Measurements from ENCODE around the gene UNCX.
A peak's percentile ranks its signal among the peaks of the same experiment; 100 is the strongest.

The UNCX gene

GRCh38 chr7:1237704-1238255 is 5.1 kb downstream of the UNCX start:
- H4K20me1 ChIP-seq (ENCODE audit: insufficient read depth, low read length): no peaks in the 10 kb centered on the region
- peaks cover 70% of the 10 kb centered on the region for H3K27me3 ChIP-seq (replicated peaks; ENCODE audit: insufficient read depth, low read length)
- no peaks in the 10 kb centered on the region for H3K4me1 ChIP-seq (ENCODE audit: low read length)
- no peaks in the 10 kb centered on the region for H3K36me3 ChIP-seq (replicated peaks; ENCODE audit: insufficient read depth, low read length)
- no peak overlapping the region for H3K27ac ChIP-seq (ENCODE audit: low read length)
- H3K79me2 ChIP-seq (ENCODE audit: low read length): no peaks in the 10 kb centered on the region
- H3K9ac ChIP-seq (ENCODE audit: low read length): no peak overlapping the region
- H3K4me3 ChIP-seq (ENCODE audit: low read length): no peak overlapping the region
- DNase-seq: no peak
- H3K9me2 ChIP-seq (replicated peaks; ENCODE audit: insufficient read depth, low read length): no peaks in the 10 kb centered on the region
- no peak overlapping the region for H3K4me2 ChIP-seq (ENCODE audit: low read depth, low read length)
- no peaks in the 10 kb centered on the region for H3F3A ChIP-seq (ENCODE audit: insufficient read depth, low read length)
- H2AFZ ChIP-seq (ENCODE audit: low read length): no peak overlapping the region
- H3K9me3 ChIP-seq (replicated peaks; ENCODE audit: insufficient read depth, low read length): no peaks in the 10 kb centered on the region
- TF ChIP-seq CTCF (IDR thresholded peaks at IDR 0.05; ENCODE audit: low read length): no peak
- peak; percentile 40 for TF ChIP-seq EZH2 (optimal IDR thresholded peaks at IDR 0.05; ENCODE audit: low read depth, low read length)

GRCh38 chr7:1238450-1238882 is 5.8 kb downstream of the UNCX start:
- Histone ChIP-seq H3K9me2 (replicated peaks; ENCODE audit: insufficient read depth, low read length) (no peaks in the 10 kb centered on the region), H3K27ac (ENCODE audit: low read length) (no peak overlapping the region), H4K20me1 (ENCODE audit: insufficient read depth, low read length) (no peaks in the 10 kb centered on the region), H3K4me3 (ENCODE audit: low read length) (no peak overlapping the region), H2AFZ (ENCODE audit: low read length) (no peak overlapping the region), H3K36me3 (replicated peaks; ENCODE audit: insufficient read depth, low read length) (no peaks in the 10 kb centered on the region), H3K9ac (ENCODE audit: low read length) (no peak overlapping the region), H3K4me2 (ENCODE audit: low read depth, low read length) (no peak overlapping the region), H3K79me2 (ENCODE audit: low read length) (no peaks in the 10 kb centered on the region), H3K9me3 (replicated peaks; ENCODE audit: insufficient read depth, low read length) (no peaks in the 10 kb centered on the region), H3K4me1 (ENCODE audit: low read length) (no peaks in the 10 kb centered on the region), H3F3A (ENCODE audit: insufficient read depth, low read length) (no peaks in the 10 kb centered on the region), H3K27me3 (replicated peaks; ENCODE audit: insufficient read depth, low read length) (peaks cover 77% of the 10 kb centered on the region)
- DNase-seq: no peak
- TF ChIP-seq CTCF (IDR thresholded peaks at IDR 0.05; ENCODE audit: low read length) (no peak), EZH2 (optimal IDR thresholded peaks at IDR 0.05; ENCODE audit: low read depth, low read length) (no peak), EZH2phosphoT487 (IDR thresholded peaks at IDR 0.05; ENCODE audit: low read length) (no peak)

DNA sequence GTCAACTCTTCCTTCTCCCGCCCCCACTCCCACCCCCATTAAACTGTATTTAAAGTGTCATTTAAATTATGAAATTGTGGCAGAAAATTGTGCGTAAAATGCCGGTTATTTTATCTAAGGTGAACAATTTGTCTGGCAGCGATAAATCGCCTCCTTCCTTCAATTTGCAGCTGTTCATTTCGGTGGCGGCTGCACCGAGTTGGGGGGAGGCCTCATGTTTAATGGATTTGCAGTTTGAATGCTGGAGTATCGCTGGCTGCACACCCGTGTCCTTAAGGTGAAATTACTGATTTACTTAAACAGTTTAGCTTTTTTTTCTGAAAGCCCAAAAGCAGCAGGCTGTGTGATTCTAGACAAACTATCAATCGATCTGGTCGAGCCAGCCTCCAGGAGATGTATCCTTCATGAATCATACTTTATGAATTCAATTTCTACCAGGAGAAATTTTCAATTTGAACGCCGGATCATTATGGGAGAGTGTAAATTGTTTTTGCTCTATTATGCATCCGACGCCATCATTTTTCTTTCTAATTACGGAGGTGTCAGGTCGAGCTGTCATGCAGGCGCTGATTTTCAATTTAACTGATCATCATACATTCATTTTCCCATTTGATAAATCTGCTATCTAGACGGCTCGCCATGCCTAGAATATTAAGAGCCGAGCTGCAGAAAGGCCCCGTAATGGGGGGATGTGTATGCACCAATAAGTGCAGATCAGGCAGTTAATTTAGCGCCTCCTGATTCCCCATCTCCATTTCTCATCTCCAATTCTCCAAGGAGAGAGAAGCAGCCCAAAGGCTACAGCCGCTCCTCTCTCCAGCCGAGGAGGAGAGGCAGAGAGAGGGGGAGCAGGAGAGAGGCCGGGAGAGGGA is 6.5 kb downstream of the UNCX start:
- Histone ChIP-seq H3K9ac (ENCODE audit: low read length) (no peak overlapping the region), H3K27me3 (replicated peaks; ENCODE audit: insufficient read depth, low read length) (peaks cover 84% of the 10 kb centered on the region)

More for the DNA sequence above, 6.5 kb downstream of the UNCX start:
- no peak for DNase-seq
- no peaks in the 10 kb centered on the region for H3K9me3 ChIP-seq (replicated peaks; ENCODE audit: insufficient read depth, low read length)
- H3K27ac ChIP-seq (ENCODE audit: low read length): no peak overlapping the region
- no peaks in the 10 kb centered on the region for H3K4me1 ChIP-seq (ENCODE audit: low read length)
- TF ChIP-seq EZH2phosphoT487 (IDR thresholded peaks at IDR 0.05; ENCODE audit: low read length) (no peak), EZH2 (optimal IDR thresholded peaks at IDR 0.05; ENCODE audit: low read depth, low read length) (peak; percentile 11), CTCF (IDR thresholded peaks at IDR 0.05; ENCODE audit: low read length) (no peak)
- no peaks in the 10 kb centered on the region for H3K9me2 ChIP-seq (replicated peaks; ENCODE audit: insufficient read depth, low read length)
- H3K36me3 ChIP-seq (replicated peaks; ENCODE audit: insufficient read depth, low read length): no peaks in the 10 kb centered on the region
- H3K4me2 ChIP-seq (ENCODE audit: low read depth, low read length): no peak overlapping the region
- H3K79me2 ChIP-seq (ENCODE audit: low read length): no peaks in the 10 kb centered on the region
- H3K4me3 ChIP-seq (ENCODE audit: low read length): no peak overlapping the region
- H4K20me1 ChIP-seq (ENCODE audit: insufficient read depth, low read length): no peaks in the 10 kb centered on the region
- no peak overlapping the region for H2AFZ ChIP-seq (ENCODE audit: low read length)
- H3F3A ChIP-seq (ENCODE audit: insufficient read depth, low read length): no peaks in the 10 kb centered on the region
